SK-N-SH treated with all-trans-retinoic acid at 6 μM for 48 hours (cell line): Measurements from ENCODE around the gene ARHGAP4.

ENCODE experiments used
- ARNTL ChIP-seq: fragments of 450-650 bp; formaldehyde crosslinking; IDR thresholded peaks from 2 replicates; pipeline ENCODE4 v1.5.0; 2020; ENCODE audit warnings: low read depth, mild to moderate bottlenecking, moderate library complexity, borderline replicate concordance
- POU6F1 ChIP-seq: fragments of 250-450 bp; sonication (Bioruptor Pico); IDR thresholded peaks from 2 replicates; pipeline ENCODE4 v1.8.0; 2021; ENCODE audit warnings: low read depth, mild to moderate bottlenecking, moderate library complexity, borderline replicate concordance
- RARB ChIP-seq: fragments of 250-450 bp; sonication (Bioruptor Pico); IDR thresholded peaks from 2 replicates; pipeline ENCODE4 v1.8.0; 2021; ENCODE audit warnings: mild to moderate bottlenecking, moderate library complexity
- TCF4 ChIP-seq: fragments of 250-450 bp; sonication (Bioruptor Pico); IDR thresholded peaks from 2 replicates; pipeline ENCODE4 v1.8.0; 2021; ENCODE audit warnings: mild to moderate bottlenecking, moderate library complexity, borderline replicate concordance
- TSHZ2 ChIP-seq: fragments of 250-450 bp; sonication (Bioruptor Pico); IDR thresholded peaks from 2 replicates; pipeline ENCODE4 v1.5.0; 2020; ENCODE audit warnings: mild to moderate bottlenecking, moderate library complexity
- ZC3H10 ChIP-seq: fragments of 250-450 bp; sonication (Bioruptor Pico); IDR thresholded peaks from 2 replicates; pipeline ENCODE4 v1.5.1; 2021; ENCODE audit warnings: mild to moderate bottlenecking, moderate library complexity
- ZNF565 ChIP-seq: fragments of 450-650 bp; formaldehyde crosslinking; conservative IDR thresholded peaks from 2 replicates; pipeline ENCODE4 v1.5.0; 2020; ENCODE audit warnings: low read depth, mild to moderate bottlenecking, moderate library complexity
- ZNF70 ChIP-seq: fragments of 450-650 bp; formaldehyde crosslinking; IDR thresholded peaks from 2 replicates; pipeline ENCODE4 v1.5.0; 2020; ENCODE audit warnings: mild to moderate bottlenecking, moderate library complexity
- TF ChIP-seq, protein P1 (sequence below): fragments of 250-450 bp; sonication (Bioruptor Pico); IDR thresholded peaks from 2 replicates; pipeline ENCODE4 v1.5.1; 2020; ENCODE audit warnings: low read depth, mild to moderate bottlenecking, moderate library complexity
- TF ChIP-seq, protein P2 (sequence below): fragments of 250-450 bp; sonication (Bioruptor Pico); IDR thresholded peaks from 2 replicates; pipeline ENCODE4 v1.8.0; 2020; ENCODE audit warnings: mild to moderate bottlenecking, moderate library complexity, borderline replicate concordance

DNA sequence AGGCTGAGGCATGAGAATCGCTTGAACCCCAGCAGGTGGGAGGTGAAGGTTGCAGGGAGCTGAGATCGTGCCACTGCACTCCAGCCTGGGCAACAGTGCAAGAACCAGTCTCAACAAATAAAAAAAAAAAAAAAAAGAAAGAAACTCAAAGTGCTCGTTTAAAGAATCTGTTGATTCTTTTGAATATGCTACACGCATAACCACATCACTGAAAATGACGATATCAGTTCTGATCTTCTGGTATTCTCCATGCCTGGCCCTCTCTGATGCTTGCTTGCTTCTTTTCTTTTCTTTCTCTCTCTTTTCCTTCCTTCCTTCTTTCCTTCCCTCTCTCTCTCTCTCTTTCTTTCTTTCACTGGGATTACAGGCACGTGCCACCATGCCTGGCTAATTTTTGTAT lies 14.3 kb downstream of the ARHGAP4 start:
- TF ChIP-seq TCF4 (CRISPR knock-in tag) = no peak
- no peak for TF ChIP-seq RARB (CRISPR knock-in tag)
- TF ChIP-seq ARNTL (CRISPR knock-in tag) = no peak
- TF ChIP-seq, protein P1, sequence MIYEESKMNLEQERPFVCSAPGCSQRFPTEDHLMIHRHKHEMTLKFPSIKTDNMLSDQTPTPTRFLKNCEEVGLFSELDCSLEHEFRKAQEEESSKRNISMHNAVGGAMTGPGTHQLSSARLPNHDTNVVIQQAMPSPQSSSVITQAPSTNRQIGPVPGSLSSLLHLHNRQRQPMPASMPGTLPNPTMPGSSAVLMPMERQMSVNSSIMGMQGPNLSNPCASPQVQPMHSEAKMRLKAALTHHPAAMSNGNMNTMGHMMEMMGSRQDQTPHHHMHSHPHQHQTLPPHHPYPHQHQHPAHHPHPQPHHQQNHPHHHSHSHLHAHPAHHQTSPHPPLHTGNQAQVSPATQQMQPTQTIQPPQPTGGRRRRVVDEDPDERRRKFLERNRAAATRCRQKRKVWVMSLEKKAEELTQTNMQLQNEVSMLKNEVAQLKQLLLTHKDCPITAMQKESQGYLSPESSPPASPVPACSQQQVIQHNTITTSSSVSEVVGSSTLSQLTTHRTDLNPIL = no peak
- TF ChIP-seq ZNF565 = no peak
- TF ChIP-seq, protein P2, sequence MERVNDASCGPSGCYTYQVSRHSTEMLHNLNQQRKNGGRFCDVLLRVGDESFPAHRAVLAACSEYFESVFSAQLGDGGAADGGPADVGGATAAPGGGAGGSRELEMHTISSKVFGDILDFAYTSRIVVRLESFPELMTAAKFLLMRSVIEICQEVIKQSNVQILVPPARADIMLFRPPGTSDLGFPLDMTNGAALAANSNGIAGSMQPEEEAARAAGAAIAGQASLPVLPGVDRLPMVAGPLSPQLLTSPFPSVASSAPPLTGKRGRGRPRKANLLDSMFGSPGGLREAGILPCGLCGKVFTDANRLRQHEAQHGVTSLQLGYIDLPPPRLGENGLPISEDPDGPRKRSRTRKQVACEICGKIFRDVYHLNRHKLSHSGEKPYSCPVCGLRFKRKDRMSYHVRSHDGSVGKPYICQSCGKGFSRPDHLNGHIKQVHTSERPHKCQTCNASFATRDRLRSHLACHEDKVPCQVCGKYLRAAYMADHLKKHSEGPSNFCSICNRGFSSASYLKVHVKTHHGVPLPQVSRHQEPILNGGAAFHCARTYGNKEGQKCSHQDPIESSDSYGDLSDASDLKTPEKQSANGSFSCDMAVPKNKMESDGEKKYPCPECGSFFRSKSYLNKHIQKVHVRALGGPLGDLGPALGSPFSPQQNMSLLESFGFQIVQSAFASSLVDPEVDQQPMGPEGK = no peak
- TF ChIP-seq ZNF70 (CRISPR knock-in tag) = no peak
- no peak for TF ChIP-seq ZC3H10
- no peak for TF ChIP-seq TSHZ2 (CRISPR knock-in tag)
- TF ChIP-seq POU6F1 (CRISPR knock-in tag) = no peak
